GM21360 (cell line): ENCODE data around the gene KLRB1.
"Not testable (repeated sequence)": the region's sequence is repeated elsewhere in the genome, so short reads cannot be mapped to it uniquely, and the experiment has no call there.

Experiments
- ATAC-seq: cut with Tn5 transposase; IDR thresholded peaks from one replicate; pipeline ENCODE4 v1.9.1; 2021; ENCODE audit warnings: mild to moderate bottlenecking, moderate library complexity; ENCODE audit not compliant: unreplicated experiment

KLRB1 gene

DNA sequence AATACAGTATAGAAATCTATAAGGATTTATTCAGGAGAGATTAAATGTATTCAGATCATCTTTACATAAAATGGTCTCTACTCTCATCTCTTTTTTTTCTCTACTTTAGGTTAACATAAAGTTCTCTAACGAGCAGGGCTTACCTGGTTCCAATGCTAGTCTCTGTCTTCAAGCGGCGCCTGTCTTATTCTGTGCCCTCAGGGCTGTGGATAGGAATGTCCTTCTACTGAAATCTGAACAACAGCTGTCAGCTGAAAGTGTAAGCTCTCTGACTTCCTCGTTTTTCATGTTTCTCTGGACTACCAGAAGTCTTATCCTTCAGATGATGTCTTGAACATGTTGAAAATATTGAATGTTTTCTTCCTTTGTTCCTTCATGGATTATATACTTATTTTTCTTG lies 62.2 kb downstream of the KLRB1 start:
- not testable (repeated sequence) for ATAC-seq
